ENCODE data around the gene CAPZB.

GRCh38 chr1:19469004-19469403, 16.3 kb downstream of the CAPZB start:
- TF ChIP-seq, protein P1, sequence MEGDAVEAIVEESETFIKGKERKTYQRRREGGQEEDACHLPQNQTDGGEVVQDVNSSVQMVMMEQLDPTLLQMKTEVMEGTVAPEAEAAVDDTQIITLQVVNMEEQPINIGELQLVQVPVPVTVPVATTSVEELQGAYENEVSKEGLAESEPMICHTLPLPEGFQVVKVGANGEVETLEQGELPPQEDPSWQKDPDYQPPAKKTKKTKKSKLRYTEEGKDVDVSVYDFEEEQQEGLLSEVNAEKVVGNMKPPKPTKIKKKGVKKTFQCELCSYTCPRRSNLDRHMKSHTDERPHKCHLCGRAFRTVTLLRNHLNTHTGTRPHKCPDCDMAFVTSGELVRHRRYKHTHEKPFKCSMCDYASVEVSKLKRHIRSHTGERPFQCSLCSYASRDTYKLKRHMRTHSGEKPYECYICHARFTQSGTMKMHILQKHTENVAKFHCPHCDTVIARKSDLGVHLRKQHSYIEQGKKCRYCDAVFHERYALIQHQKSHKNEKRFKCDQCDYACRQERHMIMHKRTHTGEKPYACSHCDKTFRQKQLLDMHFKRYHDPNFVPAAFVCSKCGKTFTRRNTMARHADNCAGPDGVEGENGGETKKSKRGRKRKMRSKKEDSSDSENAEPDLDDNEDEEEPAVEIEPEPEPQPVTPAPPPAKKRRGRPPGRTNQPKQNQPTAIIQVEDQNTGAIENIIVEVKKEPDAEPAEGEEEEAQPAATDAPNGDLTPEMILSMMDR (IDR thresholded peaks at IDR 0.05): no peak
- TF ChIP-seq POLR2AphosphoS5 (IDR thresholded peaks at IDR 0.05) (no peak), POLR2A (IDR thresholded peaks at IDR 0.05) (no peak), EP300 (IDR thresholded peaks at IDR 0.05) (no peak)

Measured in sigmoid colon (tissue), 4 donors.